NCI-H82 treated with DMSO at 0.1 percent for 48 hours (cell line): ENCODE measurements around the gene ESPL1.
A peak's percentile ranks its signal among the peaks of the same experiment; 100 is the strongest.

ENCODE experiments used
- DNase-seq: peaks from one replicate; lab custom pipeline; 2025; ENCODE audit not compliant: unreplicated experiment; lab: John Stamatoyannopoulos, UW

The ESPL1 gene

DNA sequence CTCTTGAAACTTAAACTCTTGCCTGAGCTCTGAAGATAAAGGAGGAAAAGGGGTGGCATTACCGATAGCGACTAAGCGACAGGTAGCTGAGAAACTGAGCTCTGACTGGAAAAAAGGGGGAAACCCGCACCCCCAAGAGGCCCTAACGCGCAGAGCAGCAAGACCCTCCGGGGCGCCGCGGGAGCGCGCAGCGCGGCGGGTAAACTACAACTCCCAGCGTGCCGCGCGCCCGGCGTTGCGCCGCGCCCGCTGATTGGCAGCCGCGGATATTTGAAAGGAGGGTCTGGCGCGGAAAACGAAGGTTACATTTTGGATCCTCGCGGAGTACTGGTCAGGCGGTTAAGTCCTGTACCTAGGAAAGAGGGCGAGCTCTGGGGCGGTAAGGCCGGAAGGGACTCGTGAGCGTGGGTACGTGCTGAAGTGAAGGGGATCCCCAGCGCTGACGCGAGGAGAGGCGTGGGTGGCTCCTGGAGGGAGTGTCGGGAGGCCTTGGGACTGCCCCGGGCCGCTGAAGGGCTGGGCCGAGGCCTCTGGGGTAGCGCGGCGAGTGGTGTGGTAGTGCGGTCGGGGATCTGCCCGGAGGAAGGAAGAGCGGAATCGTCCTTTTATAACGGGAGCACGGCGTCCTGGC is at the start of gene ESPL1:
Gene ESPL1 (plus strand): TSS at position 301 of the 631 bp plus-strand sequence. CDS start 468 bp downstream, outside the sequence.
- peak; percentile 26 for DNase-seq

GRCh38 chr12:53218551-53219291 is 49.4 kb upstream of the ESPL1 start:
- DNase-seq: no peak

DNA sequence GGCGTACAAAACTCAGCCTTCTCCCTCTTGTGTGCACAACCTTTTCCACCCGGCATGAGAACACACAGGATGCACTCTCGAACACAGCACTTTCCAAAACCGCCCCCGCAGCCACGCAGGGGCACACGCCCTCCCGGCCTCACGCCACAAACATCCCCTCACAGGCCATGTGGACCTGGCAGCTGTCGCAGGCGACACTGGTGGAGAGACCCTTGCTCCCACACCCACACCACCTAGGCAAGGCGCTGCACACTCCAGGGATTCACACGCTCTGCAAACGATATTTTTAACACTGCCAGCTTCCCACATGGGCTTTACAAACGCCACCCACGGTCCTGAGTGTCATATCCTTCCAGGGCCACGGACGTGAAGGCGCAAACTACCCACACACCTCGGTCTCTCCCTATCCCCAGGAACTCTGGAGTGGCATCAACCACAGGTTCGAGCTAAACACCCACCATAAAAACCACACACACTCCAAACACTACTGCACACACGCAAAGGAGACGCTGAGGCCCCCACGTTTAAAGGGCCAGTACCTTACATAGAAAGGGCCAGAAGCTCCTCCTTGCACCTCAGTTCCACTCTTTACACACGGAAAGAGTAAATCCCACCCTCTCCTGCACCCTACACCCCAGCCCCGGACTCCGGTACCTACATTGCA is 48.7 kb upstream of the ESPL1 start:
- no peak for DNase-seq

GRCh38 chr12:53219956-53220693 is 48.0 kb upstream of the ESPL1 start:
- DNase-seq: no peak

DNA sequence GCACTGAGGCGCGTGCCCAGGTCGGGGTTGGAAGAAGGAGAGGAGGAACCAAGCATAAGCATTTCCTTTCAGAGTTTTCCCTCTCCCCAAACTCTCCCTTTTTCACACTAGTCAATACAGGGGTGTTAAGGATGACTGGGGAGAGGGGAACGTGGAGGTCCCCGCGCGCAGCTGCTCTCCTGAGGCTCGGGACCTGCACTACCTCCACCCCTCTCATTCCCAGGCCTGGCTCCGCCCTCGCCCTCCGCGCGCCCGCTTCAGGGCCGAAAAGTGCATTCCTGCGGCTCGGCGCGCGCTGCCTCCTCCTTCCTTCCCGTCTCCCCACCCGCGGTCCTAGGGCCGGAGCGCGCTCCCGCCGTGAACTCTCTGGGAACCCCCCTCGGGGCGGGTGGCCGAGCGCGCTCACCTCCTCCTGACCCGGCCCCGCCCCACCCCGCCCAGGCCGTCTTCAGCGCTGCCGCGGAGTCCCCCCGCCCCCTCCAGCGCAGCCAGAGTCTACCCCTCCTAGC is 47.4 kb upstream of the ESPL1 start:
- DNase-seq: peak; percentile 47

DNA sequence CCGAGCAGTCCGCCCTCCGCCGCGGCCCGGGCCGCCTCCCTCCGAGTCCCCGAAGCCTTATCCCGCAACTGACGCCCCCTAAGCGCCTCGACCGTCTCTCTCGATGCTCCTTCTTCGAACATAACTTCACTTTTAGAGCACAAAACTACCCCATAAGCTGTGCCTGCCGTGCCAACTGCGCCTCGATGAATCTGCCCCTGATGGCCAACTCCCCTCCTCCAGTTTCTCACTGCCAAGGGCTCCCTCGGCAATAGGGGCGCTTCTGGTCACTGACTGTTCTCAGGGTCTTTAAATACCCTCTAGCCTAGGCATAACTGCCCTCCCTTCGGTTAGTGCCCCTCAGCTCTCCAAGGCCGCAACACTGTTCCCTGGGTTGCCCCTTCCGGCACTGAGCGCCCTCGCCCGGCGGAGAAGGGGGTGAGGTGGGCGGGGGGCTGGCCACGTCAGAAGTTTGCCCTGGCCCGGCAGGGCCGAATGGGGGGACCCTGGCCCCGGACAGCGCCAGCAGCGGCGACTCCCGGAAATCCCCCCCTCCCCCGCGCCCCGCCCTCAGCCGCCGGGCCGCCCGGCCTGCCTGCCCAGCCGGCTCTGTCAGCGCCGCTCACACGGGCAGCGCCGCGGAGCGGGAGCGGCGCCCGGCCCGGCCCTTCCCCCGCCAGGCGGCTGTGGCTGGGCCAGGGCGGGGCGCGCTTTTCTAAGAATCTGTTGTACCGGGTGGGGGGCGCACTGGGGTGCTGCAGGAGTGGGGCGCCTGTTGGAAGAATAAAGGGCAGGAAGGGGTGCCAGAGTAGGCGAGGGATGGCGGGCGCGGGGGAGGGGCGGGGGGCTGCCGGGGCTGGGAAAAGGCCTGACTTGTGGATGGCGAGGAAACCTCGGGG is 46.7 kb upstream of the ESPL1 start:
- no peak for DNase-seq

DNA sequence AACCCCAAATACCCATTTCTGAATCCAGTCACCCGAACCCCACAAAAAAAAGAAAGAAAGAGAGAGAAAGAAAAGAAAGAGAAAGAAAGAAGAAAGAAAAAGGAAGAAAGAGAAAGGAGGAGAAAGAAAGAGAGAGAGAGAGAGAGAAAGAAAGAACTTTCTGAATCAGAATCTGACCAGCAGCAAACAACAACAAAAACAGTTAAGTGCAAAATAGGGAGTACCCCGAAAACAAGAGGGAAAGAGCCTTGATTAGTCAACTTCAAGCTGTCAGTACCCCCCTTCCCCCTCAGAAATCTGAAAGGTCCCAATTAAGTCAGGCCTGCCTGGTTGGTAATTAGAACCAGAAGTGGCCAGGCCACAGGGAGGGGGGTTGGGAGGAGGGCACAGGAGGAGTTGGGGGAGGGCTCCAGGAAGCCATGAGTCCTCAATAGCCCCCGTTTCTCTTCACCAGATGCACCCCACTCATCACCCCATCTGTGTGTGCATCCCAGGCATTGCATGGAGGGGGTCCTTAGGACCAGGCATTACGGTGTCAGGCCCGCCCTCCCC is 45.9 kb upstream of the ESPL1 start:
- no peak for DNase-seq

DNA sequence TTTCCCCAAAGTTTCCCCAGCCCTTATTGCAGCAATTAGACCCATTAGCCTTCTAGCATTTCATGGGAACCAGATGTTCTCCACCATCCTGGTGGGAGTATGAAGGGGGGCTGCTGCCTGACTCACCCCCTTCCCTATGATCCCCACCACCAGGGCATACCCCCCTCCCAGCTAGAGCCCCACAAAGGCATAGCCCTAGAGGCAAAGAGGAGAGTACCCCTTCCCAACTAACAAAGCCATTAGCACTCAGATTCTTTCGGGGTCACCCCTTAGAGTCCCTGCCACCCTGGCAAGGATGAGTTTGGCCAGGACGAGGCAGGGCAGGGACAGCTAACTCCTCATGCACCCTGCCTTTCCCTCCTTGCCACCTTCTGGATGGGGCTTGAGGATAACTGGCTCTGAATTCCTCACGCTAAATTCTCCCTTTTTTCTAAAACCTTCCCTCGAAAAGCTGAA is 45.3 kb upstream of the ESPL1 start:
- no peak for DNase-seq

GRCh38 chr12:53223389-53224060 is 44.6 kb upstream of the ESPL1 start:
- no peak for DNase-seq

GRCh38 chr12:53224061-53224896 is 43.8 kb upstream of the ESPL1 start:
- peak; percentile 17 for DNase-seq

DNA sequence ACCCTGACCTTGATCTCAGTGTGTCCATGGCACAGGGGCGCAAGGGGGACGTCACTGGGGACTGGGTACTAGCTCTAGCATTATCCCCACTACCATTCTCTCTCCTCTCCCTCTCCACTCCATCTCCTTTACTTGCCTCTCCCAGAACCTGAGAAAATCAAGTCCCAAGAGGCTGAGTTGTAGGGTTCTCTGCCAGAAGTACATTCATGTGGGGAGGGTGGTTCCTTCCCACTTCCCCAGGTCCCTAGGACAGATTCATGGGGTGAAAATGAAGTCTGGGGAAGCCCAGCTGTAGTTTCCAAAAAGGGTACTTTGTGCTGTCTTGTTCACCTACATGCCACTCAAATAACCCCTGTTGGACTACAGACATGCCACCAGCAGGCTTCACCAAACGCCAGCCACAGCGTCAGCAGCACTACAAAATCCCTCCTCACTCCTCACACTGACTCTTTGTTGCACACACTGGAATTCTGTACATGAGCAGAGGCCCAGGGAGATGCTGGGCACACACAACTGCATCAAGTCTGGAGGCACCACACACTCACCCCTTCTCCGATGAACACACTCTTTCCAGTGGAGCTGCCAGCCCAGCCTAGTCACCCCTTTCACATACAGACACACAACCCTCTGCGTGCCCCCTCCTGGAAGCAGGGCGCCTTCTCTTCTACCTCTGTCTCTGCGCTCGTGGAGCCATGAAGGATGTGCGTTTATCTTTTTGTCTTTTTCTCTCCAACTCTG is 43.0 kb upstream of the ESPL1 start:
- DNase-seq: no peak

DNA sequence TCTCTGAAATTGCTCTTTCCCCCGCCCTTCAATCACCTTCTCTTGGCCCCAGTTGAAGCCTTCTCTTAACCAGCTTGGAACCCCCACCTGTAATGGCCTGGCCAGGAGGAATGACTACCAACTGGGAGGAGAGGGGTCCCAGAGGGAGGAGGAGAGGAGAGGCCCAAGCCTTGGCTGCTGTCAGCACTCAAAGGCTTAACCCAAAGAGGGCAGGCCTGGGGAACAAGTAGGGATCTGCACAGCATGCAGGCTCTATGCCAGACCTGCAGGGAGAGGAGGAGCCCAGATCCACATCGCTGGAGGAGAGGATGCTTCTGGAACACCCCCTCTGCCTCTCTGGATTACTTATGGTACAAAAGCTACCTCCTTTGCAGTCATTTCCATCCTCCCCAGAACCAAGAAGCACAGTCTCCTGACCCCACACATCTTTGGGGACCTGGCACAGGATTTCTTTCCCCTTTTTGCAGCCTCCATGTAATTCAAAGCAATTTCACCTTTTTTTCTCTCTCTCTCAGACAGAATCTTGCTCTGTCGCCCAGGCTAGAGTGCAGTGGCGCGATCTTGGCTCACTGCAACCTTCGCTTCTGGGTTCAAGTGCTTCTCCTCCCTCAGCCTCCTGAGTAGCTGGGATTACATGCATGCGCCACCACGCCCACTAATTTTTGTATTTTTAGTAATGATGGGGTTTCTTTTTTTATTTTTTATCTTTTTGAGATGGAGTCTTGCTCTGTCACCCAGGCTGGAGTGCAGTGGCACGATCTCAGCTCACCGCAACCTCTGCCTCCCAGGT is 42.3 kb upstream of the ESPL1 start:
- no peak for DNase-seq

- no peak for DNase-seq
Observed at GRCh38 chr12:53226815-53227214, 41.3 kb upstream of the ESPL1 start.

GRCh38 chr12:53227341-53227740 is 40.8 kb upstream of the ESPL1 start:
- DNase-seq: no peak

DNA sequence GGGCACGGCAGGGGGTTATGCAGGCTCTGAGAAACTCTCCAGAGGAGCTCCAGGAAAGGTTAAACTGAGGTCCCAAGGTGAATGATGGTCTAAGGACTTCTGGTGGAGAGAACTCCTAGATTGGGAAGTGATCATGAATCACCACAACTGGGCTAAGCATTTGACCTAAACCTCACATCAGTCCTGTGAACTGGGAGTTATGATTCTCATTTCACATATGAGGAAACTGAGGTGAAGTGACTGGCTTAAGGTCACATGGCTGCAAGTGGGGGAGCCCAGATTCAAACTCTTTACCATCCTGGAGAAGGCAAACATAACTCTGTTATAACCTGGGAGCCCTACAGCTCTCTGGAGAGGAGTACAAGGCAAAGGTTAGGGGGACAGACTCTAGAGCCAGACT is 40.3 kb upstream of the ESPL1 start:
- DNase-seq: no peak

GRCh38 chr12:53229454-53229853 is 38.6 kb upstream of the ESPL1 start:
- DNase-seq: no peak
